H1 (cell line): ENCODE data around the gene TJP3. TPM values are rescaled to one million over a fixed set of nuclear protein-coding genes. Genes with fewer than 3 reads are reported as not detected.

Source experiments
- RXRA ChIP-seq: IDR thresholded peaks from 2 replicates; pipeline ENCODE4 v1.6.1; 2011; ENCODE audit warnings: low read depth, mild to moderate bottlenecking, low read length, moderate library complexity; ENCODE audit not compliant: insufficient read depth
- polyA plus RNA-seq, 7 experiments: library from polyadenylated mRNA; depleted of rRNA in 3 of 7; stranded (reverse) in 5 of 7; unstranded in 2 of 7; fragments of >200 nt in 5 of 7; fragments of 200-250 nt in 2 of 7; gene quantifications; 1 replicate in 5 of 7; 2 replicates in 1 of 7; 4 replicates in 1 of 7; pipeline versions ENCODE4 v1.2.1 to v1.2.3, GENCODE V29; 2011 to 2013; ENCODE audit warnings: missing spikeins in 2 of 7, mixed read lengths in 2 of 7
- total RNA-seq: library from RNA; stranded (reverse); fragmentation: NEBNext Ultra II Directional; extraction: Animal tissue kit (Norgen Biotek cat#: 25700); gene quantifications from 2 replicates; pipeline ENCODE4 v1.2.1, GENCODE V29; 2021
- TF ChIP-seq, protein P1 (sequence below): fragments of 300-600 bp; sonication (generic); IDR thresholded peaks from 2 replicates; pipeline ENCODE4 v1.7.1; 2012; ENCODE audit warnings: low read length, moderate library complexity, mild to moderate bottlenecking, inconsistent platforms; ENCODE audit not compliant: insufficient replicate concordance
- TF ChIP-seq, protein P2 (sequence below): IDR thresholded peaks from 2 replicates; pipeline ENCODE4 v1.6.1; 2012; ENCODE audit warnings: inconsistent platforms

TJP3 gene
- total and polyA plus RNA-seq, 2 of the 8 experiments (the other 6 are each of a cell fraction or from before 2014, with no cell fraction given): 17.1 to 26.1 TPM

GRCh38 chr19:3762130-3762473 is 53.9 kb downstream of the TJP3 start (continued):
- TF ChIP-seq, protein P1, sequence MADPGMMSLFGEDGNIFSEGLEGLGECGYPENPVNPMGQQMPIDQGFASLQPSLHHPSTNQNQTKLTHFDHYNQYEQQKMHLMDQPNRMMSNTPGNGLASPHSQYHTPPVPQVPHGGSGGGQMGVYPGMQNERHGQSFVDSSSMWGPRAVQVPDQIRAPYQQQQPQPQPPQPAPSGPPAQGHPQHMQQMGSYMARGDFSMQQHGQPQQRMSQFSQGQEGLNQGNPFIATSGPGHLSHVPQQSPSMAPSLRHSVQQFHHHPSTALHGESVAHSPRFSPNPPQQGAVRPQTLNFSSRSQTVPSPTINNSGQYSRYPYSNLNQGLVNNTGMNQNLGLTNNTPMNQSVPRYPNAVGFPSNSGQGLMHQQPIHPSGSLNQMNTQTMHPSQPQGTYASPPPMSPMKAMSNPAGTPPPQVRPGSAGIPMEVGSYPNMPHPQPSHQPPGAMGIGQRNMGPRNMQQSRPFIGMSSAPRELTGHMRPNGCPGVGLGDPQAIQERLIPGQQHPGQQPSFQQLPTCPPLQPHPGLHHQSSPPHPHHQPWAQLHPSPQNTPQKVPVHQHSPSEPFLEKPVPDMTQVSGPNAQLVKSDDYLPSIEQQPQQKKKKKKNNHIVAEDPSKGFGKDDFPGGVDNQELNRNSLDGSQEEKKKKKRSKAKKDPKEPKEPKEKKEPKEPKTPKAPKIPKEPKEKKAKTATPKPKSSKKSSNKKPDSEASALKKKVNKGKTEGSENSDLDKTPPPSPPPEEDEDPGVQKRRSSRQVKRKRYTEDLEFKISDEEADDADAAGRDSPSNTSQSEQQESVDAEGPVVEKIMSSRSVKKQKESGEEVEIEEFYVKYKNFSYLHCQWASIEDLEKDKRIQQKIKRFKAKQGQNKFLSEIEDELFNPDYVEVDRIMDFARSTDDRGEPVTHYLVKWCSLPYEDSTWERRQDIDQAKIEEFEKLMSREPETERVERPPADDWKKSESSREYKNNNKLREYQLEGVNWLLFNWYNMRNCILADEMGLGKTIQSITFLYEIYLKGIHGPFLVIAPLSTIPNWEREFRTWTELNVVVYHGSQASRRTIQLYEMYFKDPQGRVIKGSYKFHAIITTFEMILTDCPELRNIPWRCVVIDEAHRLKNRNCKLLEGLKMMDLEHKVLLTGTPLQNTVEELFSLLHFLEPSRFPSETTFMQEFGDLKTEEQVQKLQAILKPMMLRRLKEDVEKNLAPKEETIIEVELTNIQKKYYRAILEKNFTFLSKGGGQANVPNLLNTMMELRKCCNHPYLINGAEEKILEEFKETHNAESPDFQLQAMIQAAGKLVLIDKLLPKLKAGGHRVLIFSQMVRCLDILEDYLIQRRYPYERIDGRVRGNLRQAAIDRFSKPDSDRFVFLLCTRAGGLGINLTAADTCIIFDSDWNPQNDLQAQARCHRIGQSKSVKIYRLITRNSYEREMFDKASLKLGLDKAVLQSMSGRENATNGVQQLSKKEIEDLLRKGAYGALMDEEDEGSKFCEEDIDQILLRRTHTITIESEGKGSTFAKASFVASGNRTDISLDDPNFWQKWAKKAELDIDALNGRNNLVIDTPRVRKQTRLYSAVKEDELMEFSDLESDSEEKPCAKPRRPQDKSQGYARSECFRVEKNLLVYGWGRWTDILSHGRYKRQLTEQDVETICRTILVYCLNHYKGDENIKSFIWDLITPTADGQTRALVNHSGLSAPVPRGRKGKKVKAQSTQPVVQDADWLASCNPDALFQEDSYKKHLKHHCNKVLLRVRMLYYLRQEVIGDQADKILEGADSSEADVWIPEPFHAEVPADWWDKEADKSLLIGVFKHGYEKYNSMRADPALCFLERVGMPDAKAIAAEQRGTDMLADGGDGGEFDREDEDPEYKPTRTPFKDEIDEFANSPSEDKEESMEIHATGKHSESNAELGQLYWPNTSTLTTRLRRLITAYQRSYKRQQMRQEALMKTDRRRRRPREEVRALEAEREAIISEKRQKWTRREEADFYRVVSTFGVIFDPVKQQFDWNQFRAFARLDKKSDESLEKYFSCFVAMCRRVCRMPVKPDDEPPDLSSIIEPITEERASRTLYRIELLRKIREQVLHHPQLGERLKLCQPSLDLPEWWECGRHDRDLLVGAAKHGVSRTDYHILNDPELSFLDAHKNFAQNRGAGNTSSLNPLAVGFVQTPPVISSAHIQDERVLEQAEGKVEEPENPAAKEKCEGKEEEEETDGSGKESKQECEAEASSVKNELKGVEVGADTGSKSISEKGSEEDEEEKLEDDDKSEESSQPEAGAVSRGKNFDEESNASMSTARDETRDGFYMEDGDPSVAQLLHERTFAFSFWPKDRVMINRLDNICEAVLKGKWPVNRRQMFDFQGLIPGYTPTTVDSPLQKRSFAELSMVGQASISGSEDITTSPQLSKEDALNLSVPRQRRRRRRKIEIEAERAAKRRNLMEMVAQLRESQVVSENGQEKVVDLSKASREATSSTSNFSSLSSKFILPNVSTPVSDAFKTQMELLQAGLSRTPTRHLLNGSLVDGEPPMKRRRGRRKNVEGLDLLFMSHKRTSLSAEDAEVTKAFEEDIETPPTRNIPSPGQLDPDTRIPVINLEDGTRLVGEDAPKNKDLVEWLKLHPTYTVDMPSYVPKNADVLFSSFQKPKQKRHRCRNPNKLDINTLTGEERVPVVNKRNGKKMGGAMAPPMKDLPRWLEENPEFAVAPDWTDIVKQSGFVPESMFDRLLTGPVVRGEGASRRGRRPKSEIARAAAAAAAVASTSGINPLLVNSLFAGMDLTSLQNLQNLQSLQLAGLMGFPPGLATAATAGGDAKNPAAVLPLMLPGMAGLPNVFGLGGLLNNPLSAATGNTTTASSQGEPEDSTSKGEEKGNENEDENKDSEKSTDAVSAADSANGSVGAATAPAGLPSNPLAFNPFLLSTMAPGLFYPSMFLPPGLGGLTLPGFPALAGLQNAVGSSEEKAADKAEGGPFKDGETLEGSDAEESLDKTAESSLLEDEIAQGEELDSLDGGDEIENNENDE: no peak
- TF ChIP-seq RXRA: no peak
- TF ChIP-seq, protein P2, sequence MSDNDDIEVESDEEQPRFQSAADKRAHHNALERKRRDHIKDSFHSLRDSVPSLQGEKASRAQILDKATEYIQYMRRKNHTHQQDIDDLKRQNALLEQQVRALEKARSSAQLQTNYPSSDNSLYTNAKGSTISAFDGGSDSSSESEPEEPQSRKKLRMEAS: no peak
